Measurements from ENCODE around the gene TUG1.

TUG1 gene

DNA sequence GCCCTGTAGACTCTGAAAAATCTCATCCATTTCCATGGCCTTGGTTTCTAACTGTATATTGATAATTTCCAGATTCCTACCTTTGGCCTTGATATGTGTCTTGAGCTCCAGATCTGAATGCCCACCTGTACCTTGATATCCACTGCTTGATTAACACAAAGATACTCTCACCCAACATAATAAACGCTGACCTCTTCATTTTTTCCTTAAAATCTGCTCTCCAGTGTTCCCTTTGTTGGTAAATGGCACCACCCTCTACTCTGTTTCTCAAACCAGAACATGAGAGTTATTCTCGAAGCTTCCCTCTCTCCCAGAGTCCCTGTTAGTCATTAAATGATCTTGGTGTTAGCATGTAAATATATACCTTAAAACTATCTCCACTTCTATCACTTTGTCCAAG lies 13.4 kb downstream of the TUG1 start:
- DNase-seq (ENCODE audit: low spot score), result no peak
- Histone ChIP-seq H3K4me3 (no peak overlapping the region), H3K27ac (no peak overlapping the region)
- TF ChIP-seq, protein P1, sequence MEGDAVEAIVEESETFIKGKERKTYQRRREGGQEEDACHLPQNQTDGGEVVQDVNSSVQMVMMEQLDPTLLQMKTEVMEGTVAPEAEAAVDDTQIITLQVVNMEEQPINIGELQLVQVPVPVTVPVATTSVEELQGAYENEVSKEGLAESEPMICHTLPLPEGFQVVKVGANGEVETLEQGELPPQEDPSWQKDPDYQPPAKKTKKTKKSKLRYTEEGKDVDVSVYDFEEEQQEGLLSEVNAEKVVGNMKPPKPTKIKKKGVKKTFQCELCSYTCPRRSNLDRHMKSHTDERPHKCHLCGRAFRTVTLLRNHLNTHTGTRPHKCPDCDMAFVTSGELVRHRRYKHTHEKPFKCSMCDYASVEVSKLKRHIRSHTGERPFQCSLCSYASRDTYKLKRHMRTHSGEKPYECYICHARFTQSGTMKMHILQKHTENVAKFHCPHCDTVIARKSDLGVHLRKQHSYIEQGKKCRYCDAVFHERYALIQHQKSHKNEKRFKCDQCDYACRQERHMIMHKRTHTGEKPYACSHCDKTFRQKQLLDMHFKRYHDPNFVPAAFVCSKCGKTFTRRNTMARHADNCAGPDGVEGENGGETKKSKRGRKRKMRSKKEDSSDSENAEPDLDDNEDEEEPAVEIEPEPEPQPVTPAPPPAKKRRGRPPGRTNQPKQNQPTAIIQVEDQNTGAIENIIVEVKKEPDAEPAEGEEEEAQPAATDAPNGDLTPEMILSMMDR (IDR thresholded peaks at IDR 0.05), result no peak

DNA sequence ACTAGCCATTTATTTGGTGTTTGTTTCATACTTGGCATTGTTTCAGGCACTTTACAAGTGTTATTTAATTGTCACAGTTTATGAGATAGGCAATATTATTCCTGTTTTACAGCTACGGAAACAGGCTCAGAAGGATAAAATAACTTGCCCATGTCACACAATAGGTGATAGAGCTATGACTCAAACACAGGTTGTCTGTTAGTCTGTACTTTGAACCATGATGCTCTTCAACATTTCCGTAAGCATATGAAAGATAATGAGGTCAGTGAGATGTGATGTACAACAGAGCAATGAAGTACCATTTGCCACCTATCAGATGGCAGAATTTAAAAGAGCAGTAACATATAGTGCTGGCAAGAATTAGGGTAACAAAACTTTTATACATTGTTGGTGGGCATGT lies 15.3 kb downstream of the TUG1 start:
- TF ChIP-seq, protein P1 (IDR thresholded peaks at IDR 0.05), result no peak
- no peak for DNase-seq (ENCODE audit: low spot score)
- Histone ChIP-seq H3K4me3 (no peak overlapping the region), H3K27ac (no peak overlapping the region)

DNA sequence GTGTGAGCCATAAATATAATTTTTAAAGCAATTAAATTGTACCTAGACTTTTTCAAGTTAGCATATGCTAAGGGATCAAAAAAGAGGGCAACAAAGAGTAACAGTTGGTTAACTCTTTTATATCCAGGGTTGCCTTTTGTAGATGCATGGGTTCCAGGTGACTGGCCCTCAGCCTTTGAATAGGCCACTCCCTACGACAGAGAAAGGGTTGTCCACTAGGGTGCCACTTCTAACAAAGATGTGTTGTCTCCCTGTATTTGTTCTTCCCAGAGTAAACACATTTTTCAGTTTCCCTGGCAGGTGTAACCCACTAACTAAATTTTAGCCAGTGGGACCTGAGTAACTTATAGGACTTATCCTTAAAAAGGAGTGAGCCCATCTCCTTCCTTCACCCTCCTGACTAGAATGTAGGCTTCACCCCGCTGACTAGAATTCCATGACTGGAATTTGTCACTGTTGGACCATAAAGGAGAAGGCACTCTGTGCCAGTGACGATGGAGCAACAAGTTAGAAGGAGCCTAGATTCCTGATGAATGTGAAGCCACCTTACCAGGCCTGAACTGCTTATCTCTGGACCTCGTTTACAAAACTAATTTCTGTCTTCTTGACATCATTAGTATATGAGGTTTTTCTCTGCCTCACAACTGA lies 16.6 kb downstream of the TUG1 start:
- no peak for DNase-seq (ENCODE audit: low spot score)
- TF ChIP-seq, protein P1 (IDR thresholded peaks at IDR 0.05), result no peak
- H3K4me3 ChIP-seq, result no peak overlapping the region
- no peak overlapping the region for H3K27ac ChIP-seq

DNA sequence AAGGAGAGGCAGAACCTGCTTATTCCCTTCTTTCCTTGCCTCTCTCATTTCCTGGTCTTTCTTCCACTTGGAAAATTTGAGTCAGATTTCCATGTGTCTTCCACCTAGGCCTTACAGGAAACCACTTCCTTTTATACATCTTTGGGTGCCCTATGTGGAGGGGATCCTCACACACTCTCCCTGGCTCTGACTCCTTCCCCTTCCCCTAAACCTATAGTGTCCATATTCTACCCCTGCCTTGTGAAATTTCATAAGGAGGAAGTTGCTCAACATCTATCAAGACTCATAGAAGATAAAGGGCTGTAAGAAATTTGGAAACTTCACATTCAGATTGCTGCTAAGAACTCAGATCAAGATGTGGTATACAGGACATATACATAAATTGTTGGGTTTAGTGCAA lies 20.4 kb downstream of the TUG1 start:
- DNase-seq (ENCODE audit: low spot score), result no peak
- no peak overlapping the region for H3K4me3 ChIP-seq
- TF ChIP-seq, protein P1 (IDR thresholded peaks at IDR 0.05), result no peak
- peak overlapping the region; percentile 56 to 72 for H3K27ac ChIP-seq

DNA sequence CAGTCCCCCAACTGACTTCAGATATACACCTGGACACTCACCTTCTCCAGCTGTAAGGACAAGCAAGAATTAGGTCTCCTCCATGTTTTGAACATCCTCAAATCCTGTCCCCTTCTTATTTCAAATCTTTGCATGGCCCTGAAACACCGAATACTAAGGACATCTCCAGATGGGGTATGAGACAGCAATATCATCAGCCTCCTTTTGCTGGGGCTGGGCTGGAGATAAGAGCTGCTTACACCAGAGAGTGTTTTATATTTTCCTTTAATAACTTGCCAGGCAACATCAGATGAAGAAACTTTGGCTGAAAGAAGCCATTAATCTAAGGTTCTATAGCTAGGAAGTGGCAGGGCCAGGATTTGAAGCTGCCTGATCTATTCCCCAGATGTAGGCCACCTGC lies 21.6 kb downstream of the TUG1 start:
- TF ChIP-seq, protein P1 (IDR thresholded peaks at IDR 0.05), result no peak
- no peak overlapping the region for H3K4me3 ChIP-seq
- no peak overlapping the region for H3K27ac ChIP-seq
- DNase-seq (ENCODE audit: low spot score), result no peak

DNA sequence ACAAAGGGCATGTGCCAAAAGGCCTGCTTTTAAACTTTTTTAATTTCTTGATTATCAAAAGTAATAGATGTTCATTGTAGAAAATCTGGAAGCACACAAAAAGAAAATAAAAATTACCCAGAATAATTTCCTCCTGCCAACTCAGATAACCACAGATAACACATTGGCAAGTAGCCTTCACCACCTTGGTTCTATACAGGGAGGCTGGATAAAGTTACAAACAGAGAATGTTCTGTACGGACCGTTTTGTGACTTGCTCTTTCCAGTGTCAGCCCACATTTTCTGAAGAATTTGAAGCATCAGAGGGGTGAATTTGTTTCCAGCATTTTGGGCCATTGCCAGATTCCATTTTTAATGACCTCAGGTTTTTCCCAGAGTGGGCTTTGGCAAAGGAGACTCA lies 23.5 kb downstream of the TUG1 start:
- Histone ChIP-seq H3K27ac (peak overlapping the region; percentile 41 to 74), H3K4me3 (no peak overlapping the region)
- TF ChIP-seq, protein P1 (IDR thresholded peaks at IDR 0.05), result no peak
- DNase-seq (ENCODE audit: low spot score), result no peak

DNA sequence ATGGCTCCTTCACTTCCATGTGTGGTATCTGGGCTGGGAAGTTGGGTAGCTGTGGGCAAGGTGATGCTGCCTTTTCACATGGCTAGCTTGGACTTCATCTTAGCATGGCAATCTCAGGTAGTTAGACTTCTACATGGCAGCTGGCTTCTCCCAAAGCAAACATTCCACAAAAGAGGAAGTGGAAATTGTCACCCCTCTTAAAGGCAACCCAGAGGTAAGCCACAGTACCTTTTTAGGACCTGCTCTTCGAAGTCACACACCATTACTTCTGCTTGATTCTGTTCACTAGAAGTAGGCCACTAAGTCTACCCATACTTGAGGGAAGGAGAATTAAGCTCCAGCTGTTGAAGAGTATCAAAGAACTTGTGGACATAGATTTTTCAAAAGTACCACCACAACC lies 25.9 kb downstream of the TUG1 start:
- DNase-seq (ENCODE audit: low spot score), result no peak
- H3K4me3 ChIP-seq, result no peak overlapping the region
- H3K27ac ChIP-seq, result no peak overlapping the region
- TF ChIP-seq, protein P1 (IDR thresholded peaks at IDR 0.05), result no peak
